ENCODE measurements around the gene LRRC9. TPM values are rescaled to one million over a fixed set of nuclear protein-coding genes. Genes with fewer than 3 reads are reported as not detected.
"Not testable (repeated sequence)": the region's sequence is repeated elsewhere in the genome, so short reads cannot be mapped to it uniquely, and the experiment has no call there.

Gene LRRC9
- total and polyA plus RNA-seq, 2 of the 13 experiments (the other 11 are each of a cell fraction or from before 2014, with no cell fraction given): 0.08 to 0.18 TPM

DNA sequence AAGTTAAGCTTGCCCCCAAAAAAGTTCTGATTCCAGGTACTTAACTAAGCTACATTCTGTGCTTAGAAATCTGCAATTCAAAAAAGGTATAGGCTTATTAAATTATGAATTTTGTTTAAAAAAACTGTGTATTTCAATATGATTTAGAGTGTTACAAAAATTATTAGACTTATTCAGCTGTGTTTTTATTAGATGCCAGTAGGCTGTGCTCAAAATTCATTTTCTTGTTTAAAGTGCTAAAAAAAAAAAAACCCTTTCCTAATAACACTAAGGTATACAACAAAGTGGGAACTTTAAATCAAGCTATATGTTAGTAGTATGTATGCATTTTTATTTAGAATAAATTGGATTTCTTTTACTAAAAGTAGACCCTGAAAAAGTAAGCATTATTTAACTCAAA is 25.0 kb downstream of the LRRC9 start:
- CTCF ChIA-PET (ENCODE audit: low intra/inter-chr PET ratio, low total read pairs): no interaction called here
- in situ Hi-C loops (cut with HindIII; ENCODE audit: extremely low pct_ligation_motif_present, low pct_unique_long_range_greater_than_20kb): no loop called here
- H2AFZ ChIP-seq (ENCODE audit: low read length): no peak overlapping the region
- intact Hi-C loops (cut with micrococcal nuclease; ENCODE audit: unreplicated experiment): no loop called here
- no peaks in the 10 kb centered on the region for H3K79me2 ChIP-seq (ENCODE audit: insufficient read depth, low read length)
- ATAC-seq (no peak), FAIRE-seq (no peak), DNase-seq (ENCODE audit: low spot score) (no peak)
- no peaks in the 10 kb centered on the region for H4K20me1 ChIP-seq (ENCODE audit: insufficient read depth, low read length)
- no peak overlapping the region for H3K9ac ChIP-seq (ENCODE audit: insufficient read depth, low read depth, low read length)
- H3K27me3 ChIP-seq (ENCODE audit: control insufficient read depth in 1 of 2, insufficient read depth in 2 of 2, low read length in 2 of 2): no peaks in the 10 kb centered on the region; a peak in 1 of 5 replicates
- POLR2A ChIA-PET: no interaction called here
- BruUV-seq (replicated peaks): no TSS peak
- no peaks in the 10 kb centered on the region for H3K9me3 ChIP-seq (ENCODE audit: low read length)
- no peaks in the 10 kb centered on the region for H3K4me1 ChIP-seq (ENCODE audit: insufficient read depth, low read length)
- no peak overlapping the region for H3K4me2 ChIP-seq (ENCODE audit: low read depth, low read length)
- H3K36me3 ChIP-seq (replicated peaks in 1 of 2; ENCODE audit: control insufficient read depth in 1 of 2, insufficient read depth in 2 of 2, low read length in 2 of 2): no peaks in the 10 kb centered on the region
- TF ChIP-seq ZSCAN29 (CRISPR knock-in tag; conservative IDR thresholded peaks at IDR 0.05) (no peak), ESRRA (CRISPR knock-in tag; IDR thresholded peaks at IDR 0.05; ENCODE audit: low read depth) (no peak), SETDB1 (CRISPR knock-in tag; IDR thresholded peaks at IDR 0.05; ENCODE audit: borderline replicate concordance) (no peak), ZNF550 (CRISPR knock-in tag; IDR thresholded peaks at IDR 0.05; ENCODE audit: borderline replicate concordance) (no peak), CENPT (CRISPR knock-in tag; IDR thresholded peaks at IDR 0.05; ENCODE audit: low read depth) (no peak), SP4 (CRISPR knock-in tag; IDR thresholded peaks at IDR 0.05) (no peak), ZNF883 (CRISPR knock-in tag; IDR thresholded peaks at IDR 0.05; ENCODE audit: not compliant biosample characterization) (no peak), KLF9 (CRISPR knock-in tag; IDR thresholded peaks at IDR 0.05; ENCODE audit: low read depth) (no peak), MXD4 (CRISPR knock-in tag; IDR thresholded peaks at IDR 0.05) (no peak), DMAP1 (CRISPR knock-in tag; IDR thresholded peaks at IDR 0.05) (no peak)
- TF ChIP-seq, protein P1, sequence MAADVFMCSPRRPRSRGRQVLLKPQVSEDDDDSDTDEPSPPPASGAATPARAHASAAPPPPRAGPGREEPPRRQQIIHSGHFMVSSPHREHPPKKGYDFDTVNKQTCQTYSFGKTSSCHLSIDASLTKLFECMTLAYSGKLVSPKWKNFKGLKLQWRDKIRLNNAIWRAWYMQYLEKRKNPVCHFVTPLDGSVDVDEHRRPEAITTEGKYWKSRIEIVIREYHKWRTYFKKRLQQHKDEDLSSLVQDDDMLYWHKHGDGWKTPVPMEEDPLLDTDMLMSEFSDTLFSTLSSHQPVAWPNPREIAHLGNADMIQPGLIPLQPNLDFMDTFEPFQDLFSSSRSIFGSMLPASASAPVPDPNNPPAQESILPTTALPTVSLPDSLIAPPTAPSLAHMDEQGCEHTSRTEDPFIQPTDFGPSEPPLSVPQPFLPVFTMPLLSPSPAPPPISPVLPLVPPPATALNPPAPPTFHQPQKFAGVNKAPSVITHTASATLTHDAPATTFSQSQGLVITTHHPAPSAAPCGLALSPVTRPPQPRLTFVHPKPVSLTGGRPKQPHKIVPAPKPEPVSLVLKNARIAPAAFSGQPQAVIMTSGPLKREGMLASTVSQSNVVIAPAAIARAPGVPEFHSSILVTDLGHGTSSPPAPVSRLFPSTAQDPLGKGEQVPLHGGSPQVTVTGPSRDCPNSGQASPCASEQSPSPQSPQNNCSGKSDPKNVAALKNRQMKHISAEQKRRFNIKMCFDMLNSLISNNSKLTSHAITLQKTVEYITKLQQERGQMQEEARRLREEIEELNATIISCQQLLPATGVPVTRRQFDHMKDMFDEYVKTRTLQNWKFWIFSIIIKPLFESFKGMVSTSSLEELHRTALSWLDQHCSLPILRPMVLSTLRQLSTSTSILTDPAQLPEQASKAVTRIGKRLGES (CRISPR knock-in tag; IDR thresholded peaks at IDR 0.05; ENCODE audit: borderline replicate concordance): no peak
- TF ChIP-seq, protein P2, sequence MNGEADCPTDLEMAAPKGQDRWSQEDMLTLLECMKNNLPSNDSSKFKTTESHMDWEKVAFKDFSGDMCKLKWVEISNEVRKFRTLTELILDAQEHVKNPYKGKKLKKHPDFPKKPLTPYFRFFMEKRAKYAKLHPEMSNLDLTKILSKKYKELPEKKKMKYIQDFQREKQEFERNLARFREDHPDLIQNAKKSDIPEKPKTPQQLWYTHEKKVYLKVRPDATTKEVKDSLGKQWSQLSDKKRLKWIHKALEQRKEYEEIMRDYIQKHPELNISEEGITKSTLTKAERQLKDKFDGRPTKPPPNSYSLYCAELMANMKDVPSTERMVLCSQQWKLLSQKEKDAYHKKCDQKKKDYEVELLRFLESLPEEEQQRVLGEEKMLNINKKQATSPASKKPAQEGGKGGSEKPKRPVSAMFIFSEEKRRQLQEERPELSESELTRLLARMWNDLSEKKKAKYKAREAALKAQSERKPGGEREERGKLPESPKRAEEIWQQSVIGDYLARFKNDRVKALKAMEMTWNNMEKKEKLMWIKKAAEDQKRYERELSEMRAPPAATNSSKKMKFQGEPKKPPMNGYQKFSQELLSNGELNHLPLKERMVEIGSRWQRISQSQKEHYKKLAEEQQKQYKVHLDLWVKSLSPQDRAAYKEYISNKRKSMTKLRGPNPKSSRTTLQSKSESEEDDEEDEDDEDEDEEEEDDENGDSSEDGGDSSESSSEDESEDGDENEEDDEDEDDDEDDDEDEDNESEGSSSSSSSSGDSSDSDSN (CRISPR knock-in tag; IDR thresholded peaks at IDR 0.05): no peak
- no peak overlapping the region for H3K4me3 ChIP-seq (replicated peaks in 1 of 3; ENCODE audit: insufficient read depth in 1 of 3, low read depth in 2 of 3, low read length in 3 of 3)
- H3K27ac ChIP-seq (ENCODE audit: extremely low read length, insufficient read depth, low read length): no peak overlapping the region

DNA sequence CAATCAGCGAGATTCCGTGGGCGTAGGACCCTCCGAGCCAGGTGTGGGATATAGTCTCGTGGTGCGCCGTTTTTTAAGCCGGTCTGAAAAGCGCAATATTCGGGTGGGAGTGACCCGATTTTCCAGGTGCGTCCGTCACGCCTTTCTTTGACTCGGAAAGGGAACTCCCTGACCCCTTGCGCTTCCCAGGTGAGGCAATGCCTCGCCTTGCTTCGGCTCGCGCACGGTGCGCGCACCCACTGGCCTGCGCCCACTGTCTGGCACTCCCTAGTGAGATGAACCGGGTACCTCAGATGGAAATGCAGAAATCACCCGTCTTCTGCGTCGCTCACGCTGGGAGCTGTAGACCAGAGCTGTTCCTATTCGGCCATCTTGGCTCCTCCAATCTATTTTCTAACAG is 32.2 kb downstream of the LRRC9 start:
- H3K4me2 ChIP-seq (ENCODE audit: low read depth, low read length); in situ Hi-C loops (cut with HindIII; ENCODE audit: extremely low pct_ligation_motif_present, low pct_unique_long_range_greater_than_20kb); ATAC-seq; FAIRE-seq; intact Hi-C loops (cut with micrococcal nuclease; ENCODE audit: unreplicated experiment); H3K27ac ChIP-seq (ENCODE audit: extremely low read length, insufficient read depth, low read length); H3K36me3 ChIP-seq (replicated peaks in 1 of 2; ENCODE audit: control insufficient read depth in 1 of 2, insufficient read depth in 2 of 2, low read length in 2 of 2); H3K4me3 ChIP-seq (replicated peaks in 1 of 3; ENCODE audit: insufficient read depth in 1 of 3, low read depth in 2 of 3, low read length in 3 of 3); H3K27me3 ChIP-seq (ENCODE audit: control insufficient read depth in 1 of 2, insufficient read depth in 2 of 2, low read length in 2 of 2); H3K9me3 ChIP-seq (ENCODE audit: low read length); H3K9ac ChIP-seq (ENCODE audit: insufficient read depth, low read depth, low read length); POLR2A ChIA-PET; H3K79me2 ChIP-seq (ENCODE audit: insufficient read depth, low read length); H4K20me1 ChIP-seq (ENCODE audit: insufficient read depth, low read length); H3K4me1 ChIP-seq (ENCODE audit: insufficient read depth, low read length); DNase-seq (ENCODE audit: low spot score); CTCF ChIA-PET (ENCODE audit: low intra/inter-chr PET ratio, low total read pairs); H2AFZ ChIP-seq (ENCODE audit: low read length); BruUV-seq (replicated peaks): not testable (repeated sequence)
- 86% methylated on average over 20 of the region's 30 CpGs for WGBS (ENCODE audit: low lambda C conversion rate)

All from HepG2 (cell line).